Activated effector memory CD4-positive, alpha-beta T cell treated with Interleukin-2 at 50 U/mL for 16 hours (primary cell): ENCODE measurements around the gene RNF40.

Experiments used
- DNase-seq: peaks from one replicate; pipeline ENCODE4 v3.0.0-alpha.2; 2020

The RNF40 gene

GRCh38 chr16:30741461-30741914 lies 20.6 kb upstream of the RNF40 start:
- DNase-seq, result no peak

- DNase-seq, result no peak
Observed at GRCh38 chr16:30743716-30744115, 18.4 kb upstream of the RNF40 start.

- DNase-seq, result no peak
Observed at GRCh38 chr16:30744183-30744582, 17.9 kb upstream of the RNF40 start.

GRCh38 chr16:30745082-30745481 lies 17.0 kb upstream of the RNF40 start:
- DNase-seq, result no peak

GRCh38 chr16:30746638-30747175 lies 15.4 kb upstream of the RNF40 start:
- DNase-seq, result no peak

GRCh38 chr16:30747331-30747730 lies 14.8 kb upstream of the RNF40 start:
- no peak for DNase-seq

GRCh38 chr16:30747799-30748633 lies 14.1 kb upstream of the RNF40 start, which contains the start of gene PHKG2:
TSS of gene PHKG2 (plus strand) at chr16:30748425. CDS start at chr16:30748821, 396 bp downstream.
- DNase-seq, result peak; percentile 96

- DNase-seq, result no peak
Observed at GRCh38 chr16:30748634-30749445, 13.3 kb upstream of the RNF40 start.

GRCh38 chr16:30750201-30750600 lies 11.9 kb upstream of the RNF40 start:
- DNase-seq, result no peak

GRCh38 chr16:30750876-30751465 lies 11.2 kb upstream of the RNF40 start:
- DNase-seq, result no peak

GRCh38 chr16:30753596-30753995 lies 8.5 kb upstream of the RNF40 start:
- DNase-seq, result no peak

- no peak for DNase-seq
Observed at GRCh38 chr16:30755955-30756780, 6.0 kb upstream of the RNF40 start.

- DNase-seq, result no peak
Observed at GRCh38 chr16:30756781-30757100, 5.4 kb upstream of the RNF40 start.

- DNase-seq, result no peak
Observed at GRCh38 chr16:30757316-30757715, 4.8 kb upstream of the RNF40 start.

GRCh38 chr16:30758988-30759491 lies 3.1 kb upstream of the RNF40 start:
- no peak for DNase-seq

GRCh38 chr16:30760001-30760559 lies 2.0 kb upstream of the RNF40 start:
- DNase-seq, result no peak

GRCh38 chr16:30760577-30761426 lies 1.3 kb upstream of the RNF40 start:
- no peak for DNase-seq

GRCh38 chr16:30761427-30761927 lies 645 bp upstream of the RNF40 start:
- DNase-seq, result no peak

- no peak for DNase-seq
Observed at GRCh38 chr16:30762991-30763725, 1.0 kb downstream of the RNF40 start.

- DNase-seq, result no peak
Observed at GRCh38 chr16:30764086-30764485, 2.0 kb downstream of the RNF40 start.
